ENCODE data around the gene ADGRF3. TPM values are rescaled to one million over a fixed set of nuclear protein-coding genes. Genes with fewer than 3 reads are reported as not detected.
"Not testable (repeated sequence)": the region's sequence is repeated elsewhere in the genome, so short reads cannot be mapped to it uniquely, and the experiment has no call there.

Gene ADGRF3
- total RNA-seq, 1 donor from 2014 or later = 0.12 TPM

GRCh38 chr2:26309921-26310320 is 36.7 kb downstream of the ADGRF3 start:
- no peaks in the 10 kb centered on the region for H3K9me3 Mint-ChIP-seq (ENCODE audit: low read depth)

DNA sequence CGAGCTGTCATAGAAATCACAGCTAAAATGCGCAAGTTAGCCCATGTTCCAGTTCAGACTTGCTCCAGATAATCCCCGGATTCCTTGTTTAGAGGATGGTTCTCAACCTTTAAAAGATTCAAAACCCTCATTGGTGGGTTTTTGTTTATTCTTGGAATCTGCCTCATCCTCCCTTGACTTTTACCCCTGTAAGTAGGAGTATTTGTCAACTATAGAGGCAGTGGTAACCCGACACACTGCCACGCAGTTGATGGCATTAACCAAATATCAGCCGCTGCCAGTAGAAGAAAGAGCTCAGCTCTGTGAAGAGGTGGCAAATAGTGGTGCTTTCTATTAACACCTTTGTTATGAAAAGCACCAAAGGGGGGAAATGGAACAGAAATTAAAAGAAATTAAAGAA is 41.0 kb downstream of the ADGRF3 start:
- DNase-seq (ENCODE audit: low spot score) = no peak
- Mint-ChIP-seq H3K9me3 (ENCODE audit: low read depth) (no peaks in the 10 kb centered on the region), H3K27me3 (ENCODE audit: low read depth) (no peaks in the 10 kb centered on the region), H3K36me3 (ENCODE audit: low read depth) (no peaks in the 10 kb centered on the region), H3K4me3 (ENCODE audit: unreplicated experiment) (no peak overlapping the region), H3K4me1 (ENCODE audit: low read depth) (no peaks in the 10 kb centered on the region), H3K27ac (ENCODE audit: unreplicated experiment) (no peak overlapping the region)
- no peak for TF ChIP-seq CTCF (IDR thresholded peaks at IDR 0.05)

More at GRCh38 chr2:26309921-26310320, 36.7 kb downstream of the ADGRF3 start:
- no peak for DNase-seq (ENCODE audit: low spot score)
- Mint-ChIP-seq H3K27me3 (ENCODE audit: low read depth) (no peaks in the 10 kb centered on the region), H3K36me3 (ENCODE audit: low read depth) (no peaks in the 10 kb centered on the region), H3K4me1 (ENCODE audit: low read depth) (no peaks in the 10 kb centered on the region), H3K27ac (ENCODE audit: unreplicated experiment) (no peak overlapping the region), H3K4me3 (ENCODE audit: unreplicated experiment) (no peak overlapping the region)
- TF ChIP-seq CTCF (IDR thresholded peaks at IDR 0.05) = no peak

- not testable (repeated sequence) for H3K4me3 Mint-ChIP-seq (ENCODE audit: unreplicated experiment); DNase-seq (ENCODE audit: low spot score); H3K4me1 Mint-ChIP-seq (ENCODE audit: low read depth); H3K27me3 Mint-ChIP-seq (ENCODE audit: low read depth); H3K9me3 Mint-ChIP-seq (ENCODE audit: low read depth); H3K27ac Mint-ChIP-seq (ENCODE audit: unreplicated experiment); H3K36me3 Mint-ChIP-seq (ENCODE audit: low read depth)
These were observed 41.5 kb downstream of the ADGRF3 start for GRCh38 chr2:26305094-26305493.

DNA sequence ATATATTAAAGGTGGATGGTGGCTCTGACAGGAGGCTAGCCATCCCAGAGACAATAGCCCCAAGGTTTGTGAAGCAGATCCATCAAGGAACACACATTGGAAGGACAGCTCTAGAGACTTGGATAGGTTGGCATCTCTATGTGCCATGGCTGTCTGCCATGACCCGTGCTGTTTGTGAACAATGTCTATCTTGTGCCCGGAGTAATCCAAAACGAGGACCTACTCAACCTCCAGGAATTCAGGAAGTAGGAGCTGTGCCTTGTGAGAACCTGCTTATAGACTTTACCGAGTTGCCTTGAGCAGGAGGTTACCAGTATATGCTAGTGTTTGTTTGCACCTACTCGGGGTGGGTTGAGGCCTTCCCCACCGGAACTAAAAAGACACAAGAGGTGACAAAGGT is 43.7 kb downstream of the ADGRF3 start:
- H3K4me3 Mint-ChIP-seq (ENCODE audit: unreplicated experiment) = no peak overlapping the region
- H3K4me1 Mint-ChIP-seq (ENCODE audit: low read depth) = no peaks in the 10 kb centered on the region
- no peak for TF ChIP-seq CTCF (IDR thresholded peaks at IDR 0.05)
- no peak overlapping the region for H3K27ac Mint-ChIP-seq (ENCODE audit: unreplicated experiment)
- no peaks in the 10 kb centered on the region for H3K27me3 Mint-ChIP-seq (ENCODE audit: low read depth)
- DNase-seq (ENCODE audit: low spot score) = no peak
- no peaks in the 10 kb centered on the region for H3K36me3 Mint-ChIP-seq (ENCODE audit: low read depth)
- H3K9me3 Mint-ChIP-seq (ENCODE audit: low read depth) = no peaks in the 10 kb centered on the region

DNA sequence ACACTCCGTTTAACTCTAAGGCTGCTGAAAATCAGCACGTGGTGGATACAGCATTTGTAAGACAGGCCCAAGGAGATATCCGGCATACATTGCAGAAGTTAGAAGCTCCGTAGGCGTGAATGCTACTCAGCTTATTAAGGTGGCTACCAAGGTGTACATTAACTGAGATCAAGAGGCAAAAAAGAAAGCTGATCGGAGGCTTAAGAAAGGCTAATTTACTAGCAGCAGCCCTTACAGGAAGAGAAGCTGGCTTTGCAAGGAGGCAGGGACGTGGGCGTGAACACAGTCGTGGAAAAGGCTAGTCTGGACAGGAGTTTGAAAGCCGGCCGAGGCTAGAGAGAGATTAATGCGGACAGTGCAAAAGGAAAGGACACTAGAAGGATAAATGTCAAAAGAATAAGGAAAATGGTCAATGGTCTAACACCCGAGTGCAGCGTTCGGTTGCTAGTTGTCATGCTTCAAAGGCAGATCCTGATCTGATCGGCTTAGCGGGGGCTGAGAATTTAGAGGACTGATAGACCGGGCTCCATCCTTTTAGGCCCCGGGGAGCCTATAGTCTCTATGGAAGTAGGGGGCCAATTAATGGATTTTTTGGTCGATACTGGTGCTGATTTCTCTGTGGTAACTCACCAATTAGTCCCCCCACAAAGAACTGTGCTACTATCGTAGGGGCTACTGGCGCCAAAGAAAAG is 46.2 kb downstream of the ADGRF3 start:
- TF ChIP-seq CTCF (IDR thresholded peaks at IDR 0.05) = no peak
- Mint-ChIP-seq H3K4me1 (ENCODE audit: low read depth) (no peaks in the 10 kb centered on the region), H3K9me3 (ENCODE audit: low read depth) (no peaks in the 10 kb centered on the region), H3K27ac (ENCODE audit: unreplicated experiment) (no peak overlapping the region), H3K36me3 (ENCODE audit: low read depth) (no peaks in the 10 kb centered on the region), H3K27me3 (ENCODE audit: low read depth) (no peaks in the 10 kb centered on the region), H3K4me3 (ENCODE audit: unreplicated experiment) (no peak overlapping the region)
- no peak for DNase-seq (ENCODE audit: low spot score)

GRCh38 chr2:26299471-26300101 is 47.0 kb downstream of the ADGRF3 start:
- no peaks in the 10 kb centered on the region for H3K27me3 Mint-ChIP-seq (ENCODE audit: low read depth)
- no peak for TF ChIP-seq CTCF (IDR thresholded peaks at IDR 0.05)
- no peak for DNase-seq (ENCODE audit: low spot score)
- no peak overlapping the region for H3K27ac Mint-ChIP-seq (ENCODE audit: unreplicated experiment)
- H3K36me3 Mint-ChIP-seq (ENCODE audit: low read depth) = no peaks in the 10 kb centered on the region
- H3K9me3 Mint-ChIP-seq (ENCODE audit: low read depth) = peaks cover 2% of the 10 kb centered on the region
- H3K4me1 Mint-ChIP-seq (ENCODE audit: low read depth) = no peaks in the 10 kb centered on the region
- H3K4me3 Mint-ChIP-seq (ENCODE audit: unreplicated experiment) = no peak overlapping the region

All from chondrocyte (in vitro differentiated cells).